SK-N-SH treated with all-trans-retinoic acid at 6 μM for 48 hours (cell line): ENCODE results near the gene ZCCHC3.

Experiments used
- ATAC-seq: fragments of 200-7000 bp; cut with Tn5 transposase; 3 replicates; pipeline ENCODE4 v1.9.1; 2020; ENCODE audit warnings: mild to moderate bottlenecking, moderate library complexity
- ARNTL ChIP-seq: fragments of 450-650 bp; formaldehyde crosslinking; IDR thresholded peaks from 2 replicates; pipeline ENCODE4 v1.5.0; 2020; ENCODE audit warnings: low read depth, mild to moderate bottlenecking, moderate library complexity, borderline replicate concordance
- BACH2 ChIP-seq: fragments of 250-450 bp; sonication (Bioruptor Pico); IDR thresholded peaks from 2 replicates; pipeline ENCODE4 v1.9.0; 2021; ENCODE audit warnings: mild to moderate bottlenecking, borderline replicate concordance
- CREB5 ChIP-seq: fragments of 250-450 bp; sonication (Bioruptor Pico); IDR thresholded peaks from 2 replicates; pipeline ENCODE4 v1.5.1; 2020; ENCODE audit warnings: low read depth, mild to moderate bottlenecking, moderate library complexity
- CSDC2 ChIP-seq: fragments of 250-450 bp; sonication (Bioruptor Pico); IDR thresholded peaks from 2 replicates; pipeline ENCODE4 v1.5.0; 2020; ENCODE audit warnings: mild to moderate bottlenecking, moderate library complexity
- CSRNP3 ChIP-seq: fragments of 250-450 bp; sonication (Bioruptor Pico); IDR thresholded peaks from 2 replicates; pipeline ENCODE4 v1.5.1; 2021; ENCODE audit warnings: mild to moderate bottlenecking, moderate library complexity
- ESRRG ChIP-seq: fragments of 250-450 bp; sonication (Bioruptor Pico); IDR thresholded peaks from 2 replicates; pipeline ENCODE4 v1.6.1; 2021; ENCODE audit warnings: mild to moderate bottlenecking
- GLIS3 ChIP-seq: fragments of 250-450 bp; sonication (Bioruptor Pico); IDR thresholded peaks from 2 replicates; pipeline ENCODE4 v1.5.0; 2020; ENCODE audit warnings: mild to moderate bottlenecking, moderate library complexity
- ISL1 ChIP-seq: fragments of 250-450 bp; sonication (Bioruptor Pico); IDR thresholded peaks from 2 replicates; pipeline ENCODE4 v2.1.2; 2022; ENCODE audit warnings: mild to moderate bottlenecking, moderate library complexity
- OSR1 ChIP-seq: fragments of 250-450 bp; sonication (Bioruptor Pico); IDR thresholded peaks from 2 replicates; pipeline ENCODE4 v1.8.0; 2022; ENCODE audit warnings: moderate library complexity, mild to moderate bottlenecking, inconsistent platforms
- POU6F1 ChIP-seq: fragments of 250-450 bp; sonication (Bioruptor Pico); IDR thresholded peaks from 2 replicates; pipeline ENCODE4 v1.8.0; 2021; ENCODE audit warnings: low read depth, mild to moderate bottlenecking, moderate library complexity, borderline replicate concordance
- PPARA ChIP-seq: fragments of 250-450 bp; sonication (Bioruptor Pico); IDR thresholded peaks from 2 replicates; pipeline ENCODE4 v1.5.0; 2020; ENCODE audit warnings: mild to moderate bottlenecking, borderline replicate concordance
- RARB ChIP-seq: fragments of 250-450 bp; sonication (Bioruptor Pico); IDR thresholded peaks from 2 replicates; pipeline ENCODE4 v1.8.0; 2021; ENCODE audit warnings: mild to moderate bottlenecking, moderate library complexity
- SNAI2 ChIP-seq: fragments of 250-450 bp; sonication (Bioruptor Pico); IDR thresholded peaks from 2 replicates; pipeline ENCODE4 v1.5.0; 2020; ENCODE audit warnings: mild to moderate bottlenecking, moderate library complexity
- TCF4 ChIP-seq: fragments of 250-450 bp; sonication (Bioruptor Pico); IDR thresholded peaks from 2 replicates; pipeline ENCODE4 v1.8.0; 2021; ENCODE audit warnings: mild to moderate bottlenecking, moderate library complexity, borderline replicate concordance
- TOX ChIP-seq: fragments of 250-450 bp; sonication (Bioruptor Pico); IDR thresholded peaks from 2 replicates; pipeline ENCODE4 v1.8.0; 2021; ENCODE audit warnings: mild to moderate bottlenecking, moderate library complexity, borderline replicate concordance
- ZC3H10 ChIP-seq: fragments of 250-450 bp; sonication (Bioruptor Pico); IDR thresholded peaks from 2 replicates; pipeline ENCODE4 v1.5.1; 2021; ENCODE audit warnings: mild to moderate bottlenecking, moderate library complexity
- ZFP3 ChIP-seq: fragments of 250-450 bp; sonication (Bioruptor Pico); IDR thresholded peaks from 2 replicates; pipeline ENCODE4 v1.5.0; 2020; ENCODE audit warnings: mild to moderate bottlenecking, moderate library complexity
- ZNF565 ChIP-seq: fragments of 450-650 bp; formaldehyde crosslinking; conservative IDR thresholded peaks from 2 replicates; pipeline ENCODE4 v1.5.0; 2020; ENCODE audit warnings: low read depth, mild to moderate bottlenecking, moderate library complexity
- ZNF70 ChIP-seq: fragments of 450-650 bp; formaldehyde crosslinking; IDR thresholded peaks from 2 replicates; pipeline ENCODE4 v1.5.0; 2020; ENCODE audit warnings: mild to moderate bottlenecking, moderate library complexity
- ZNF8 ChIP-seq: fragments of 450-650 bp; formaldehyde crosslinking; IDR thresholded peaks from 2 replicates; pipeline ENCODE4 v1.5.0; 2020; ENCODE audit warnings: mild to moderate bottlenecking, moderate library complexity
- TF ChIP-seq, protein P1 (sequence below): fragments of 250-450 bp; sonication (Bioruptor Pico); IDR thresholded peaks from 2 replicates; pipeline ENCODE4 v1.8.0; 2020; ENCODE audit warnings: mild to moderate bottlenecking, moderate library complexity, borderline replicate concordance

ZCCHC3 gene

GRCh38 chr20:298776-299391 is 1.5 kb downstream of the ZCCHC3 start:
- TF ChIP-seq OSR1 (CRISPR knock-in tag) (no peak), POU6F1 (CRISPR knock-in tag) (no peak)
- ATAC-seq: no peak

DNA sequence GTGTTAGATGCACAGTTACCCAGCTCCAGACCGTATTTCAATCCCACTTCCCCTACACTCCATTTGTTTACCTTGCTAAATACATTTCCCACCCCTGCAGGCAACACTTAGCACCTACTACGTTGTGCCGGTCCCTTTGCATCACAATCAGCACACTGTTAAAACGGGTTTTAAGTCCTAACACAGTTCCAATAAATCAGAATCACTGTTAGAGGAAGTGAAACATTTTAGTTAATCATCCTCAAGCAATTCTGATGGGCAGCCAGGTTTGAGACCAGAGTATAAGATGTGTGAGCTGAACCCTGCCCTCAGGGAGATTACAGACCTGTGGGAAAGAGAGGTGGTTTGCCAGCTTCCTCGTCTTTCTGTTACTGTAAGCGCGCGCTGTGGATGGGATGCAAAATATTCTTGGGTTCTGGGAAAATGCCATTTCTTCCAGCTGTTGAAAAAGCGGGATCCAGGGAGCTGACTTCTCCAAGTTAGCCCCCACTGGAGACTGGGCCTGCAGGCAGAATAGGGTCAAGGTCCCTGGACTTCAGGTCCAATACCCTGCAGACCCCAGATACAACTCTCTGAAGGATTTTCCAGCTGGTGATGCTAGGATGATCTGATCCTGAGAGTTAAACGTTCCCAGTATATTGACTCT is 3.1 kb downstream of the ZCCHC3 start:
- ATAC-seq: no peak
- TF ChIP-seq CSDC2 (no peak), ZFP3 (no peak), ZNF565 (CRISPR knock-in tag) (no peak), ZNF70 (CRISPR knock-in tag) (no peak), PPARA (CRISPR knock-in tag) (no peak), SNAI2 (CRISPR knock-in tag) (no peak), ESRRG (CRISPR knock-in tag) (no peak), TCF4 (CRISPR knock-in tag) (no peak), CREB5 (no peak), OSR1 (CRISPR knock-in tag) (no peak), ZNF8 (CRISPR knock-in tag) (no peak), POU6F1 (CRISPR knock-in tag) (no peak), ISL1 (CRISPR knock-in tag) (no peak), BACH2 (CRISPR knock-in tag) (no peak), GLIS3 (CRISPR knock-in tag) (no peak), RARB (CRISPR knock-in tag) (no peak), TOX (CRISPR knock-in tag) (no peak)
- TF ChIP-seq, protein P1, sequence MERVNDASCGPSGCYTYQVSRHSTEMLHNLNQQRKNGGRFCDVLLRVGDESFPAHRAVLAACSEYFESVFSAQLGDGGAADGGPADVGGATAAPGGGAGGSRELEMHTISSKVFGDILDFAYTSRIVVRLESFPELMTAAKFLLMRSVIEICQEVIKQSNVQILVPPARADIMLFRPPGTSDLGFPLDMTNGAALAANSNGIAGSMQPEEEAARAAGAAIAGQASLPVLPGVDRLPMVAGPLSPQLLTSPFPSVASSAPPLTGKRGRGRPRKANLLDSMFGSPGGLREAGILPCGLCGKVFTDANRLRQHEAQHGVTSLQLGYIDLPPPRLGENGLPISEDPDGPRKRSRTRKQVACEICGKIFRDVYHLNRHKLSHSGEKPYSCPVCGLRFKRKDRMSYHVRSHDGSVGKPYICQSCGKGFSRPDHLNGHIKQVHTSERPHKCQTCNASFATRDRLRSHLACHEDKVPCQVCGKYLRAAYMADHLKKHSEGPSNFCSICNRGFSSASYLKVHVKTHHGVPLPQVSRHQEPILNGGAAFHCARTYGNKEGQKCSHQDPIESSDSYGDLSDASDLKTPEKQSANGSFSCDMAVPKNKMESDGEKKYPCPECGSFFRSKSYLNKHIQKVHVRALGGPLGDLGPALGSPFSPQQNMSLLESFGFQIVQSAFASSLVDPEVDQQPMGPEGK (CRISPR knock-in tag): no peak
- TF ChIP-seq, all 23 proteins: peak for 0

- TF ChIP-seq CSDC2: no peak
- no peak for TF ChIP-seq ARNTL (CRISPR knock-in tag)
- no peak for TF ChIP-seq BACH2 (CRISPR knock-in tag)
- no peak for TF ChIP-seq CSRNP3 (CRISPR knock-in tag)
- TF ChIP-seq CREB5: no peak
- TF ChIP-seq ESRRG (CRISPR knock-in tag): no peak
- TF ChIP-seq GLIS3 (CRISPR knock-in tag): no peak
- TF ChIP-seq ZNF8 (CRISPR knock-in tag): no peak
- TF ChIP-seq ZFP3: no peak
- no peak for TF ChIP-seq OSR1 (CRISPR knock-in tag)
- no peak for TF ChIP-seq ZNF565 (CRISPR knock-in tag)
- TF ChIP-seq ISL1 (CRISPR knock-in tag): no peak
- TF ChIP-seq ZC3H10 (CRISPR knock-in tag): no peak
- no peak for TF ChIP-seq SNAI2 (CRISPR knock-in tag)
- TF ChIP-seq, all 23 proteins: peak for 0
- ATAC-seq: no peak
Measured at GRCh38 chr20:301886-302848, 4.8 kb downstream of the ZCCHC3 start.
